Activated naive CD4-positive, alpha-beta T cell treated with anti-CD3 and anti-CD28 coated beads, Interleukin-2, amount 50 U/mL, for 24 hours (primary cell): ENCODE results near the gene EWSR1.
"Not testable (repeated sequence)": the region's sequence is repeated elsewhere in the genome, so short reads cannot be mapped to it uniquely, and the experiment has no call there.

ENCODE experiments used
- H3K27ac Mint-ChIP-seq: one replicate; pipeline ENCODE4 v1.8.0; 2021; ENCODE audit warnings: mild to moderate bottlenecking, mixed read lengths
- H3K27me3 Mint-ChIP-seq: one replicate; pipeline ENCODE4 v1.8.0; 2021; ENCODE audit warnings: mixed read lengths
- H3K36me3 Mint-ChIP-seq: one replicate; pipeline ENCODE4 v1.8.0; 2021; ENCODE audit warnings: mixed read lengths
- H3K4me1 Mint-ChIP-seq: one replicate; pipeline ENCODE4 v1.8.0; 2021; ENCODE audit warnings: mixed read lengths
- H3K4me3 Mint-ChIP-seq: one replicate; pipeline ENCODE4 v1.8.0; 2021; ENCODE audit warnings: mild to moderate bottlenecking, mixed read lengths
- H3K9me3 Mint-ChIP-seq: one replicate; pipeline ENCODE4 v1.8.0; 2021; ENCODE audit warnings: mixed read lengths

The EWSR1 gene

DNA sequence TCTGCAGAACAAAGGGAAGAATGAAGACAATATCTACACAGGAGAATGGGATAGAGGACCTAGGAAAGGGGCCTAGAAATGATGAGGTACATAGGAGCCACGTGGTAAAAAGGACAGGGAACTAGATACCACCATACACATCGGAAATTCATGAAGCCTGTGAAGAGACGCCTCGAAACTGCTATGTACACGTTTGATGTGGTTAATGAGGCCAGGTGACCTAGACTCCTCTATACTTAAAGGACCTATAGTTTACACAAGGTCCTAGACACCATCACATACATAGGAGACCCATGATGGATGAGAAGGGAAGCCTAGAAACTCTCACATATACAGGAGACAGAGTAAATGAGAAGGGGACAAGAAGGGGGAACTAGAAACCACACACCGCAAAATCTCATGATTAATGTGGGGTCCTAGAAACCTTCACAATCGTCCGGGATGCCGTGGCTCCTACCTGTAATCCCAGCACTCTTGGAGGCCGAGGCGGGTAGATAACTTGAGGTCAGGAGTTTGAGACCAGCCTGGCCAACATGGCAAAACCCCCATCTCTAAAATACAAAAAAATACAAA is 24.1 kb upstream of the EWSR1 start:
- Mint-ChIP-seq H3K27ac (no peak overlapping the region), H3K36me3 (peaks cover 10% of the 10 kb centered on the region), H3K4me3 (no peak overlapping the region), H3K9me3 (peaks cover 6% of the 10 kb centered on the region), H3K4me1 (no peaks in the 10 kb centered on the region), H3K27me3 (peaks cover 1% of the 10 kb centered on the region)

DNA sequence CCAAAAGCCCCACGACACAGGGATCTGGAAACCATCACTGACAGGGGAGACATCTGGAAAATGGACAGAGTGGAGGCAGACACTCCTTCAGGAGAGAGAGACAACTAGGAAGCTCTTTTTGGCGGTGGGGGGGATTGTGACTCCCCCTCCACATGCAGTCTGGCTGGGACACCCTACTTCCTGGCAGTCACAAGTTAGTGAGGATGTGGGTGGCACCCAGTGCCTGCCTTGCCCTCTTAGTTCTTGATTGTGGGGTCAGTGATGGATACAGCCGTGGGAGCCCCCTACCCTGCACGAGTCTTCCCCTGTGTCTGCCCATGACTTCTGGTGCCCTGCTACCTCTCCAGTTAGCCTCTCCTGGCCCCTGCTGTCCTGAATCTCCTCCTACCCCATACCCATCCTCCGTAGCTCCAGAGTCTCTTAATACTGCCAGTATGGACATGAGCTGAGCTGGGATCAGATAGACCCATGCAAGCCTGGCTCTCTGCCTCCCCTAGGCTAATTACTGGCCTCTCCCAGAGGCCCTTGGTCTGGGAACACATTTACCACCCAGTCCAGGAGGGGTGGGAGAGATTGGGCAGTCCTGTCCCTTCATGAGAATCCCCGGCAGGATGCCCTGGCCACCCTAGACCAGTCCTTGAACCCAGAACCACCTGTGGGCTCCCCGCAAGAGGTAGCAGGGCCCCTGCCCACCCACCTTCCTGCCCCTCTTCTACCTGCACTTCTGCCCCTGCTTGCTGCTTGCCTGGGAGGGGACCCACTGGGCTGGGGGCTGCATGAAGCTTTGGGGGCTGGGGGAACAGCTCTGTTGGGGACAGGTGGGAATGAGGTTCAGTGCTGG is 23.1 kb upstream of the EWSR1 start:
- no peak overlapping the region for H3K4me3 Mint-ChIP-seq
- no peaks in the 10 kb centered on the region for H3K9me3 Mint-ChIP-seq
- H3K27me3 Mint-ChIP-seq, result peaks cover 1% of the 10 kb centered on the region
- peaks cover 5% of the 10 kb centered on the region for H3K36me3 Mint-ChIP-seq
- H3K4me1 Mint-ChIP-seq, result no peaks in the 10 kb centered on the region
- H3K27ac Mint-ChIP-seq, result no peak overlapping the region

DNA sequence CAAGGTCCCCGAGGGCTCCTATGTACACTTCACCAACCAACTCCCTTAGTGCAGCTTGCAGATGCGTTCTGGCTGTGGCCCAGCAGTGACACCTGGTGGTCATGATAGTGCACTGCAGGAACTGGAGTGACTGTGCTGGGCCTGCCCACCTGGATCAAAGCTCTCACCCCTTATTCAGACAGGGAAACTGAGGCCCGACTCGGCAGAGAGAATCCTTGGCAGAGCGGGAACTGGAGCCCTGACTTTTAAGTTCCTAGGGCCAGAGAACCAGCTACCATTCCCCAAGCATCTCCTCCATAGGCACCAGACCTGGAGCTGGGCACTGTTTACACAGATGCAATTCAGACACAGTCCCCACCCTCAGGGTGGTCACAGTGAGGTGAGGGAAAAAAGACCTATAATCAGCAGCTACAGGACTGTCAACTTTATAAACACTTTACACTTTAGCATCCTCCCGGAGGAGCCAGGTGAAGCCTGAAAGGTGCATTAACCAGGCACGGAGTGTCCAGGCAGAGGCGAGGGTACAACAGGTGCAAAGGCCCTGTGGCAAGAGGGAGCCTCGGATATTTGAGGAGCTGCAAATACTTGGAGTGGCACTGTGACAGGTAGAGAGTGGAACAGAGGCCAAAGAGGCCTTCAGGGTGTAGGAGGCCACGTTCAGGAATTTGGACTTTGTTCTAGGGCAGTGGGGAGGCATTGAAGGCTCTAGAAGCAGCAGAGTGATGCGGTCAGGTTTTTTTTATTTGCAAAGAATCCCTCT is 22.3 kb upstream of the EWSR1 start:
- Mint-ChIP-seq H3K27me3 (peaks cover 1% of the 10 kb centered on the region), H3K4me3 (no peak overlapping the region), H3K4me1 (no peaks in the 10 kb centered on the region), H3K27ac (peak overlapping the region; percentile 8), H3K9me3 (no peaks in the 10 kb centered on the region), H3K36me3 (peaks cover 5% of the 10 kb centered on the region)

GRCh38 chr22:29247891-29248290 is 20.2 kb upstream of the EWSR1 start:
- H3K4me1 Mint-ChIP-seq, H3K36me3 Mint-ChIP-seq, H3K27me3 Mint-ChIP-seq, H3K27ac Mint-ChIP-seq, H3K4me3 Mint-ChIP-seq, H3K9me3 Mint-ChIP-seq: not testable (repeated sequence)

DNA sequence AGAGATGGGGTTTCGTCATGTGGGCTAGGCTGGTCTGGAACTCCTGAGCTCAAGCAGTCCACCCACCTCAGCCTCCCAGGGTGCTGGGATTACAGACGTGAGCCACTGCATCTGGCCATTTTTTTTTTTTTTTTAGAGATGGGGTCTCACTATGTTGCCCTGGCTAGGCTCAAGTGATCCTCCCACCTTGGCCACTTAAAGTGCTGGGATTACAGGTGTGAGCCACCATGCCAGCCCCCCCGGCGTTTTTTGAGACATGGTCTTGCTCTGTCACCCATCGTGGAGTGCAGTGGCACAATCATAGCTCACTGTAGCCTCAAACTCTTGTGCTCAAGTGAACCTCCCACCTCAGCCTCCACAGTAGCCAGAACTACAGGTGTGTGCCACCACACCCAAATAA is 16.8 kb upstream of the EWSR1 start:
- Mint-ChIP-seq H3K9me3 (no peaks in the 10 kb centered on the region), H3K4me3 (no peak overlapping the region), H3K27me3 (no peaks in the 10 kb centered on the region), H3K27ac (no peak overlapping the region), H3K36me3 (no peaks in the 10 kb centered on the region), H3K4me1 (no peaks in the 10 kb centered on the region)

- Mint-ChIP-seq H3K9me3 (no peaks in the 10 kb centered on the region), H3K4me3 (no peak overlapping the region), H3K27ac (no peak overlapping the region)
These were observed 15.8 kb upstream of the EWSR1 start for GRCh38 chr22:29251981-29252911.

DNA sequence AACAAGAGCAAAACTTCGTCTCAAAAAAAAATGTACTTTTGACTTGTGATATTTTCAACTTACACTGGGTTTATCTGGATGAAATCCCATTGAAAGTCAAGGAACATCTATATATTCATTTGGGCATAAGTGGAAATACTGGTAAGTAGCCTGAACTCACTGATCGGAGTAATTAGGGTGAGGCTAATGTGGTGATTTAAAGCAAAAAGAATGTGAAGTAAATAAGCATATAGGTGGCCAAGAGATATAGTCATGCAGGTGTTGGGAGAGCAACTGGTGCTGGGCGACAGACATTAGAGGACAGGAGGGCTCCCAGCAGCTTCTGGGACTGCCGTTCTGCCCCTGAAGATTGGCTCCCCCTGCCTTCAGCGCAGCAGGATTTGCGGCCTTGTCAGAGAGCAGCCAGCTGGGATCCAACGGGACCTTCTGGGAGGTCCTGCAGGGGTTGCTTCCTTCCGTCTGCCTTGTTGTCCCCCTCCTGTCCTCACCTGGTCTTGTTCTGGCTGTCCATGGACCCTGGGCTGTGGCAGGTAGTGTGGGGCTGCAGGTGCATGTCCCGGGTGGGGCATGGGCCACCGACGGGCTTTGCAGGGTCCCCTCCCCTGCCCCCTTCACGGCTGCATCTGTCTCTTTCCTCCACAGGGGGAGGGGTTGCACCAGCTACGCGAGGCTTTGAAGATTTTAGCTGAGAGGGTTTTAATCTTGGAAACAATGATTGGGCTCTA is 14.3 kb upstream of the EWSR1 start:
- Mint-ChIP-seq H3K4me1 (peaks cover 4% of the 10 kb centered on the region), H3K27ac (no peak overlapping the region), H3K9me3 (no peaks in the 10 kb centered on the region), H3K4me3 (no peak overlapping the region), H3K36me3 (no peaks in the 10 kb centered on the region), H3K27me3 (no peaks in the 10 kb centered on the region)

More at GRCh38 chr22:29251981-29252911, 15.8 kb upstream of the EWSR1 start:
- Mint-ChIP-seq H3K36me3 (no peaks in the 10 kb centered on the region), H3K27me3 (no peaks in the 10 kb centered on the region), H3K4me1 (no peaks in the 10 kb centered on the region)

DNA sequence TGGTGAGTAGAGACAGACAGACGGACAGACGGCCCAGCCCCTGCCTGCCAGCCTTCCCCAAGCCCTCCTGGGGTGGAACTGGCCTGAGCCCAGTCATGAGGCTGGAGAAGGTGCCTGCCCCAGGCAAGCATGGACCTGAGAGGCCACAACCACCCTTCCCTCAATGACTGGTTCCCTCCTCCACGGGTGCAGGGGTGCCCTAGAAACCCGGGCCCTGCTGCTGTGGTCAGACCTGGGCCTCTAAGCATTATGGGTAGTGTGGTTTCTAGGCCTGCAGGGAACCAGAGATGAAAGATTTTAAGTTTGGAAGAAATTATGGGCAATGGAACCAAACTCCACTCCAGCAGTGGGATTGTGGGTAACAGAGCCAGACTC is 13.8 kb upstream of the EWSR1 start:
- H3K36me3 Mint-ChIP-seq, result no peaks in the 10 kb centered on the region
- no peak overlapping the region for H3K27ac Mint-ChIP-seq
- H3K4me1 Mint-ChIP-seq, result peaks cover 4% of the 10 kb centered on the region
- H3K27me3 Mint-ChIP-seq, result no peaks in the 10 kb centered on the region
- no peak overlapping the region for H3K4me3 Mint-ChIP-seq
- H3K9me3 Mint-ChIP-seq, result no peaks in the 10 kb centered on the region

DNA sequence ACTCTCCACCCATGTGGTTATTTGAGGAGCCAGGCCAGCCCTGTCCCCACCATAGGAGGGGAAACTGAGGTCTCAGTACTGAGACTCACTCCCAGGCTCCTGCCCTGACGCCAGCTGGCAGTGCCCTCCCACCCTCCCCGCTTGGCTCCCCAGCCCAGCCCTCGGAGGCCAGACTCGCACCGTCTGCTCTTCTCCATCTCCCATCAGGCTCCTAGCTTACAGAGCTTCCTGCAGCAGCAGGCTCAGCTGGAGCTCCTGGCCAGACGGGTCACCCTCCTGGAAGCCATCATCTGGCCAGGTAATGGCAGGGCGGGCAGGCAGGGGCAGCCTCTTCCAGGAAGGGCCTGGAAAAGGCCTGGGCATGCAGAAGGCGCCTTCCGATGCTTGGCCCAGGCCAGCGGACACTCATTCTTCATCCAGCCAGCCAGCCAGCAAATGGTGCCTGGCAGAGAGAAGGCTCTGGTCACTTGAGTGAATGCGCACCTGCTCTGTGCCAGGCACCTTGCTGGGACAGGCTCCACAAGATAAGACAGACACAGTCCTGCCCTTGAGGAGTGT is 12.9 kb upstream of the EWSR1 start:
- H3K27me3 Mint-ChIP-seq, result no peaks in the 10 kb centered on the region
- no peak overlapping the region for H3K4me3 Mint-ChIP-seq
- no peaks in the 10 kb centered on the region for H3K9me3 Mint-ChIP-seq
- H3K4me1 Mint-ChIP-seq, result peaks cover 4% of the 10 kb centered on the region
- no peaks in the 10 kb centered on the region for H3K36me3 Mint-ChIP-seq
- no peak overlapping the region for H3K27ac Mint-ChIP-seq

DNA sequence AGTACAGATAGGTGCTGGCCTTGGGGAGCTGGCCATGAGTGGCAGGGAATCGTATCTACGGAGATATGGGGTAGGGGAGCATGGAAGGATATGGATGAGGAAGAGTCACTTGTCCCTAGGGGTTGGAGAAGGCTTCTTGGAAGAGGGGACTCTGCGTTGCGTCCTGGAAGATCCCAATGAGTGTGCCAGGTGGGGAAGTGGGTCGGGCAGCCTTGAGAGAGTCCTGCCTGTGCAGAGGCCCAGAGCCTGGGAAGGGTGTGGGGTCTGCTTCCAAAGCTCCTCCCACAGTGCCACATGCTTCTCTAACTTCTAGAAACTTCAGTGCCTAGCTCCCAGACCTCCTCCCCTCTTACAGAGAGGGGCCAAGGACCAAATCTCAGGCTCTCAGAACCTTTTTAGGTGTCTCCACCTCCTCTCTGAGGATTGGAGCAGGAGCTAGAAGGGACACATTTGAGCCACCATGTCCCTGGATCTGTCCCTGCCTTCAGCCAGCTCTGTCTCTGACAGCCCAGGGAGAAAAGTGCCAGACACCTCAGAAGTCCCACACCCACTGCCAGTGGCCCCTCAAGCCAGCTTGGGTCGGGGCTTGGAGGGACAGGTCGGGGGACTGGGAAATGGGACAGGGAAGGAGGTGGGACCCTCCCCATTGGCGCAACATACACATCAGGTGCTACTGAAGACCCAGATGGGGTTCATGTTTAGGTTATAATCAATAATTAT is 11.3 kb upstream of the EWSR1 start:
- no peaks in the 10 kb centered on the region for H3K36me3 Mint-ChIP-seq
- no peaks in the 10 kb centered on the region for H3K9me3 Mint-ChIP-seq
- H3K4me3 Mint-ChIP-seq, result no peak overlapping the region
- H3K27me3 Mint-ChIP-seq, result no peaks in the 10 kb centered on the region
- H3K4me1 Mint-ChIP-seq, result peaks cover 4% of the 10 kb centered on the region
- no peak overlapping the region for H3K27ac Mint-ChIP-seq

- H3K36me3 Mint-ChIP-seq, result no peaks in the 10 kb centered on the region
- no peaks in the 10 kb centered on the region for H3K27me3 Mint-ChIP-seq
- H3K27ac Mint-ChIP-seq, result no peak overlapping the region
- no peak overlapping the region for H3K4me3 Mint-ChIP-seq
- no peaks in the 10 kb centered on the region for H3K9me3 Mint-ChIP-seq
- peaks cover 4% of the 10 kb centered on the region for H3K4me1 Mint-ChIP-seq
These were observed 10.3 kb upstream of the EWSR1 start for GRCh38 chr22:29257751-29258181.

GRCh38 chr22:29258407-29259252 is 9.4 kb upstream of the EWSR1 start:
- H3K4me1 Mint-ChIP-seq, result peaks cover 4% of the 10 kb centered on the region
- no peak overlapping the region for H3K27ac Mint-ChIP-seq
- no peaks in the 10 kb centered on the region for H3K36me3 Mint-ChIP-seq
- H3K9me3 Mint-ChIP-seq, result no peaks in the 10 kb centered on the region
- no peaks in the 10 kb centered on the region for H3K27me3 Mint-ChIP-seq
- no peak overlapping the region for H3K4me3 Mint-ChIP-seq

GRCh38 chr22:29259253-29259899 is 8.7 kb upstream of the EWSR1 start:
- Mint-ChIP-seq H3K4me1 (peaks cover 4% of the 10 kb centered on the region), H3K4me3 (no peak overlapping the region), H3K27ac (no peak overlapping the region), H3K36me3 (no peaks in the 10 kb centered on the region), H3K9me3 (no peaks in the 10 kb centered on the region), H3K27me3 (no peaks in the 10 kb centered on the region)
